NCI-H2196 treated with DMSO at 0.1 percent for 48 hours (cell line): Measurements from ENCODE around the gene PAGE3.

ENCODE experiments used
- DNase-seq: peaks from one replicate; lab custom pipeline; 2025; ENCODE audit not compliant: unreplicated experiment; lab: John Stamatoyannopoulos, UW

PAGE3 gene

GRCh38 chrX:55264816-55265215, at the start of gene PAGE3:
Gene PAGE3, minus strand, starts transcription at chrX:55264916. Its CDS starts 1,013 bp downstream, at chrX:55263903.
- no peak for DNase-seq

- DNase-seq = no peak
Observed at GRCh38 chrX:55312655-55313054, 47.9 kb upstream of the PAGE3 start.

DNA sequence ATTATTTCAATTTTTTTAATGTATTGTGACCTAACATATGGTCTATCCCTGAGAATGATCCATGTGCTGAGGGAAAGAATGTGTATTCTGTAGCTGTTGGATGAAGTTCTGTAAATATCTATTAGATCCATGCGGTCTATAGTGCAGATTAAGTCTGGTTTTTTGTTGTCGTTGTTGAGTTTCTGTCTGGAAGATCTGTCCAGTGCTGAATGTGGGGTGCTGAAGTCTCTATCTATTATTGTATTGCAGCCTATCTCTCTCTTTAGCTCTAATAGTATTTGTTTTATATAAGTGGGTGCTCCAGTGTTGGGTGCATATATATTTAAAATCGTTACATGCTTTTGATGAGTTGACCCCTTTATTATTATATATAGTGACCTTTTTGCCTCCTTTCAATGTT, 26.2 kb upstream of the PAGE3 start:
- no peak for DNase-seq

GRCh38 chrX:55279832-55280231, 15.1 kb upstream of the PAGE3 start:
- DNase-seq = no peak

GRCh38 chrX:55260806-55261205, 3.9 kb downstream of the PAGE3 start:
- DNase-seq = no peak

GRCh38 chrX:55253528-55253927, 11.2 kb downstream of the PAGE3 start:
- no peak for DNase-seq

DNA sequence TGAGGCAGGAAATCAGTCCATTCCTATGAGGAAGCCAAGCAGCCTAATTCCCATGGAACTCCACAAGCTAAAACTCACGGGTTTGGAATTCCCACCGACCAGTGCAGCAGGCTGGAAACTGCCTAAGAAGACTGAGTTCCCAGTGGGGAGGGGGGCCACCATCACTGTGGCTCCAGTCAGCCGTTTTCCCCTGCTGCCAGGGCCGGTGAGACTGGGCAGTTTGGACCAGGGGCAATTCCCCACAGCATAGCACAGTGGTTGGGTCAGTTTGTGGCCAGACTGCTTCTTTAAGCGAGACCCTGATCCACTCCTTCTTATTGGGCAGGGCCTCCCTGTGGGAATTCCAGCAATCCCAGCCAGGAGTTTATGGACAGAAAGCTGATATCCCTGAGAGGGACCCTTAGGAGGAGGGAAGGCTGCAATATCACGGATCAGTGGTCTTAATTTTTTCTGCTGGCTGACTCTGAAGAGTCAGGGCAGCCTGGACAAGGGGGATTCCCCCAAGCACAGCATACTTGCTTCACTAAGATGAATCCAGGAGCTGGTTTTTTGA, 23.9 kb downstream of the PAGE3 start:
- DNase-seq = no peak

GRCh38 chrX:55220119-55220794, 44.5 kb downstream of the PAGE3 start, which contains the start of gene PAGE5:
Gene PAGE5, plus strand, starts transcription at chrX:55220346. Its CDS starts 1,037 bp downstream, at chrX:55221383.
- DNase-seq = no peak

GRCh38 chrX:55213381-55213780, 51.3 kb downstream of the PAGE3 start:
- no peak for DNase-seq

GRCh38 chrX:55210931-55211677, 53.6 kb downstream of the PAGE3 start:
- no peak for DNase-seq
